Stimulated activated CD8-positive, alpha-beta memory T cell treated with anti-CD3 and anti-CD28 coated beads, Interleukin-7, amount 100 ng/mL, for 4 hours (primary cell): ENCODE measurements around the gene PYGB.
"Not testable (repeated sequence)": the region's sequence is repeated elsewhere in the genome, so short reads cannot be mapped to it uniquely, and the experiment has no call there.

ENCODE experiments used
- DNase-seq, 2 donors: peaks; one replicate each; pipeline ENCODE4 v3.0.0-alpha.2; 2020; ENCODE audit warnings: low read depth in 2 of 2

The PYGB gene

DNA sequence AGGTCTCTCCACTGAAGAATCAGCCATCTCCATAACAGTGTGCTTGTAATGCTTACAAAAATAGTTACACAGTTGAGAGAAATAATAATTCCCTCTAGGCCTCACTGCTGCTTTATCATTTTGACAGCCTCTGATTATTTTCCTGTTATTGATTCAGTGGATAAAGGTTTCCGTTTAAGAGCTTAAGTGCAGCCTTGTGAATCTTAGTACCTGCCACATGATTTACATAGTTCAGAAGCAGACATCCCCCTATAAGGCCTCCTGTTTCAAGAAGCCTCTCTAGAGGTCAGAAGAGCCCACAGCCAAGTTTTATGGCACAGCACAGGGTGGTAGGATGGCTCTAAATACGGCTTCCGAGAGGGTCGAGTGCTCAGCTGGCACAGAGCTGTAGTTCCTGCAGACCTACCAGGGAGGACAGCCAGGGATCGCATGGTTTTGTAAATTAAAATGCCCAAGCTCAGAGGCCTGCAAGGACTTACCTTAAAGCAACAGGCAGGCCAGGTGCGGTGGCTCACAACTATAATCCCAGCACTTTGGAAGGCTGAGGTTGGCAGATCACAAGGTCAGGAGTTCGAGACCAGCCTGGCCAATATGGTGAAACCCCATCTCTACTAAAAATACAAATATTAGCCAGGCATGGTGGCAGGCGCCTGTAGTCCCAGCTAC lies 17.6 kb upstream of the PYGB start:
- DNase-seq, result no peak

GRCh38 chr20:25233016-25233772 lies 14.7 kb upstream of the PYGB start:
- DNase-seq, result no peak

DNA sequence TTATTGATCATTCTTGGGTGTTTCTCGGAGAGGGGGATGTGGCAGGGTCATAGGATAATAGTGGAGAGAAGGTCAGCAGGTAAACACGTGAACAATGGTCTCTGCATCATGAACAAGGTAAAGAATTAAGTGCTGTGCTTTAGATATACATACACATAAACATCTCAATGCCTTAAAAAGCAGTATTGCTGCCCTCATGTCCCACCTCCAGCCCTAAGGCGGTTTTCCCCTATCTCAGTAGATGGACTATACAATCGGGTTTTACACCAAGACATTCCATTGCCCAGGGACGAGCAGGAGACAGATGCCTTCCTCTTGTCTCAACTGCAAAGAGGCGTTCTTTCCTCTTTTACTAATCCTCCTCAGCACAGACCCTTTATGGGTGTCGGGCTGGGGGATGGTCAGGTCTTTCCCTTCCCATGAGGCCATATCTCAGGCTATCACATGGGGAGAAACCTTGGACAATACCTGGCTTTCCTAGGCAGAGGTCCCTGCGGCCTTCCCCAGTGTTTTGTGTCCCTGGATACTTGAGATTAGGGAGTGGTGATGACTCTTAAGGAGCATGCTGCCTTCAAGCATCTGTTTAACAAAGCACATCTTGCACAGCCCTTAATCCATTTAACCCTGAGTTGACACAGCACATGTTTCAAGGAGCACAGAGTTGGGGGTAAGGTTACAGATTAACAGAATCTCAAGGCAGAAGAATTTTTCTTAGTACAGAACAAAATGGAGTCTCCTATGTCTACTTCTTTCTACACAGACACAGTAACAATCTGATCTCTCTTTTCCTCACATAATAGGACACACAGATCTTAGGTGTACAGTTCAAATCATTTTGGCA lies 13.7 kb upstream of the PYGB start:
- DNase-seq, result not testable (repeated sequence)

DNA sequence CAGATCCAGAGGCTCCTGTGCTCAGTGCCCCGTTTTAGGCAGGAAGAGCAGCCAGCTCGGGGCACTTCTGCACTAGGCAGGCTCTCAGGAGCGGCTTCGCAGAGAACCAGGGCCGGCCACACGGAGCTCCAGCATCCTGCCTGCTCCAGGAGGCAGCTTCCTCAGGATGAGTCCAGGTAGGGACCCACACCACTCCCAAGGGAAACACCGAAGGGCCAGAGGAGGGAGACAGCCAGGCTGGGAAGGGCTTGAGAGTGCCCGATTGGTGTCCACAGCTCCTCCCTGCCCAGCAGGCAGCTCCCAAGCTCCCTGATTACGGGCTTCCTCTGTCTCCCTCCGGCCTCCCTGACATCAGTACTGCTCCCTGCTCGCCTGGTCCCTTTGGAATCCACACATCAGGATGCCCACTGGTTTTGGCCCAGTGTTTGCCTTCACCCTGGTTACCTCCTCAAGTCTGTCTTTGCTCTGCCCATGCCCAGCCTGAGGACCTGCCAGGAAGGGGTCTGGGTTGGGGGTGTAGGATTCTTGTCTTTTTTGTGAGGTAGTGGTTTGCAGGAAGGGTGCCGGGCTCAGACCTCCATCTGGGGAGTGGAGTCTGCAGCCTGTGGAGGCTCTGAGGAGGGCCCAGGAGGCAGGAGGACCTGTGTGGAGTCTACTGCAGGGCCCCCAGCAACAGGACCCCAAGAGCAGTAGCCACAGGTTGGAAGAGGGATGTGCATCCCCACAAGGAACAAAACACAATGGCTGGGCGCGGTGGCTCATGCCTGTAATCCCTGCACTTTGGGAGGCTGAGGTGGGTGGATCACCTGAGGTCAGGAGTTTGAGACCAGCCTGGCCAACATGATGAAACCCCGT lies 11.2 kb upstream of the PYGB start:
- DNase-seq, result no peak

DNA sequence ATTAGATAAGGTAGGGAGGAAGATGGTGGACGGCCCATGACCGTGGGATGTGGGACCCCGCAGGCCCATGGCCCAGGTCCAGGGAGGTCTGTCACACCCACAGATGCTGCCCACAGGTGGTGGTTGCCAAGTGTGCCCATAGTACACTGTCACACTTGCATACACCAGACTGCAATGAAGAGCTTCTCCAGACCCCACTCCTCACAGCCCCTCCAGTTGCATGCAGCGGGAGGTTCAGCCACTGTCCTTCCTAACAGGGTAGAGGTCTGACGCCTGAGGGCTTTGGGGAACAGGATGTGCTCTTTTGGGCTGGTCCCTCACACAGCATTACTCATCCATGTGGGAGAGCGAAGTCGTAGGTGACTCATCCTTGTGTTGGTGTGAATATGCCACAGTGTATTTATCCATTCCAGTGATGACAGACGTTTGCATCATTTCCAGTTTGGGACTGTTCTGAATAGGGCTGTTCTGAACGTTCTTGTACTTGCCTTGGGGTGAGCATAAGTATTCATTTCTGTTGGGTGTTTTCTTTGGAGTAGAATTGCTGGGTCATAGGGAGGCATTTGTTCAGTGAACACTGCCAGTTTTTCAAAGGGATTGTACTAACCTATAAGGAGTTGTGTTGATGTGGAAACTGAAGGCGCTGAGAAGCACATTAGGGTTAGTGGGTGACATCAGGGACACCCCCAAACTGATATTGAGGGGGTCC lies 10.1 kb upstream of the PYGB start:
- DNase-seq, result peak; percentile 27 to 32

- no peak for DNase-seq
Observed at GRCh38 chr20:25238319-25239037, 9.4 kb upstream of the PYGB start.

- no peak for DNase-seq
Observed at GRCh38 chr20:25239387-25240370, 8.2 kb upstream of the PYGB start.

DNA sequence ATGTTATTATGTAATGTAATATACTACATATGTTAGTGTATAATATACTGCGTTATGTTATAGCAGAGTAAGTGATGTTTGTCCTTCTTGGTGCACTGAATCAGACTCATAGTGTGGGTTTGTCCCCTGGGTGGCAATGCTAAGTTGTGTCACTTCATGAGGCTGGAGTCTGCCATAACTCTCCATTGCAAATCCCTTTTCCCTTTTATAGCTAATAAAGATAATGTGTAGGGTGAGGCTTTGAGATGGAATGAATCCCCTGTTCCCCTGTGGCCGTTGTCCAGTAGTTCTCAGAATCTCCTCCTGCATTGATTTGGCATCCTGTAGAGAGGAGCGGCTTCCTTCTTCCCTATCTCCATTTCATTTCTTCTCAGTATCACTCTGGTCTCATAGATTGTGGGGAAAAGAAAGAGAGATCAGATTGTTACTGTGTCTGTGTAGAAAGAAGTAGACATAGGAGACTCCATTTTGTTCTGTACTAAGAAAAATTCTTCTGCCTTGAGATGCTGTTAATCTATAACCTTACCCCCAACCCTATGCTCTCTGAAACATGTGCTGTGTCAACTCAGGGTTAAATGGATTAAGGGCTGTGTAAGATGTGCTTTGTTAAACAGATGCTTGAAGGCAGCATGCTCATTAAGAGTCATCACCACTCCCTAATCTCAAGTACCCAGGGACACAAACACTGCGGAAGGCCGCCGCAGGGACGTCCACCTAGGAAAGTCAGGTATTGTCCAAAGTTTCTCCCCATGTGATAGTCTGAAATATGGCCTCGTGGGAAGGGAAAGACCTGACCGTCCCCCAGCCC lies 6.8 kb upstream of the PYGB start:
- not testable (repeated sequence) for DNase-seq

DNA sequence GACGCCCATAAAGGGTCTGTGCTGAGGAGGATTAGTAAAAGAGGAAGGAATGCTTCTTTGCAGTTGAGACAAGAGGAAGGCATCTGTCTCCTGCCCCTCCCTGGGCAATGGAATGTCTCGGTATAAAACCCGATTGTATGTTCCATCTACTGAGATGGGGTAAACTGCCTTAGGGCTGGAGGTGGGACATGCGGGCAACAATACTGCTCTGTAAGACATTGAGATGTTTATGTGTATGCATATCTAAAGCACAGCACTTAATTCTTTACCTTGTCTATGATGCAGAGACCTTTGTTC lies 6.3 kb upstream of the PYGB start:
- not testable (repeated sequence) for DNase-seq

DNA sequence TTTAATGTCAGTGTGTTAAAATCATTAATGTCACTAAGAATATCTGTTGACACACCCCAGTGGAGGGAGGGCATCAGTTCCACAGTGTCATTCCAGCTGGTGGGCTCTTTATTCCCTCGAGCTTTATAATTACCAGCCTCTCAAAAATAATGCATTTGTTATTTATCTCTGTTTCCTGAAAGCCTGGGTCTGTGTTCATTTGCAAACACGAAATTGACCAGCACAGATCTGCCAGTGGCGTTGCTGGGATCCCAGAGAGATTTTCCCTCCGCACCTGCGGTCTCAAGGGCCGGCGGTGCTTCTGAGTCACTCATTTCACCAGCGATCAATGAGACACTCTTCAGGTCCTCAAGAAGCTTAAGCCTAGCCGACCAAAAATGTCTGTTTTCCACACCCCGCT lies 5.7 kb upstream of the PYGB start:
- no peak for DNase-seq

DNA sequence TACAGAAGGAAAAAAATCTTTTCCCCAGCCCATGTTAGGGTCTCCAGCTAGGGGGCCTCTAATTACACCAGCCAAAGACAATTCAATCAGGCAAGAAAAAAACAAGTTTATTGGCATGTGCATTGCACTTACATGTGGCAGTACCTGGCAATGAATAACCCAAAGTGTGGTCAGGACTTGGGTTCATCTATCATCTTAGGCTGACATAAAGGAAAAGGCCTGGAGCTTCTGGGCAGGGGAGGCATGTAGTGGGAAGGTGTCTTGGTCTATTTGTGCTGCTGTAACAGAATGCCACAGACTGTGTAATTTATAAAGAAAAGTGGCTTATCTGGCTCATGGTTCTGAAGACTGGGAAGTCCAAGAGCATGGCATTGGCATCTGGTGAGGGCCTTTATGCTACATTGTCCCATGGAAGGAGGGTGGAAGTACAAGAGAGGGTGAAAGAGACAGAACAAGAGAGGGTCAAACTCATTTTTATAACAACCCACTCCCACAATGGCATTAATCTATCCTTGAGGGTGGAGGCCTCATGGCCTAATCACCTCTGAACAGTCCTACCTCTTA lies 4.4 kb upstream of the PYGB start:
- DNase-seq, result no peak

- DNase-seq, result no peak
Observed at GRCh38 chr20:25244976-25245375, 2.9 kb upstream of the PYGB start.

DNA sequence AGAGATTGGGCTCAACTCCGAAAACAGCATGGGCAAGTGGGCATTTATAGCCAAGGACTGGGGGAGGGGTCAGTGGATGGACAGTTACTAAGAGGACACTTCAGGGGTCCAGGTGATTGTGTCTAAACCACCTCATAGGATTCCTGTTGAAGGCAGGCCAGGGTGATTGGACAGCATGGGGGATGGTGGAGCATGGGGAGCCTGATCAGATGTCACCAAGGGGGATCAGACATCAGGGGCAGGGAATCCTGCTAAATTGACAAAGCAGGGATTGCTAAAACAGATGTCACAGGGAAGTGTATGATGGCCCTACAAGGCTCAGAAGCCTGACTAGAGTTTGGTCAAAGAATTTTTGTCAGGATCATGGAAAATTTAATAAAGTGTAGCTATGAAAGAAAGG lies 2.4 kb upstream of the PYGB start:
- no peak for DNase-seq

- DNase-seq, result no peak
Observed at GRCh38 chr20:25246182-25246999, 1.5 kb upstream of the PYGB start.

GRCh38 chr20:25247000-25247517 lies 826 bp upstream of the PYGB start:
- DNase-seq, result no peak

- no peak for DNase-seq
Observed at GRCh38 chr20:25247518-25247955, 348 bp upstream of the PYGB start.

DNA sequence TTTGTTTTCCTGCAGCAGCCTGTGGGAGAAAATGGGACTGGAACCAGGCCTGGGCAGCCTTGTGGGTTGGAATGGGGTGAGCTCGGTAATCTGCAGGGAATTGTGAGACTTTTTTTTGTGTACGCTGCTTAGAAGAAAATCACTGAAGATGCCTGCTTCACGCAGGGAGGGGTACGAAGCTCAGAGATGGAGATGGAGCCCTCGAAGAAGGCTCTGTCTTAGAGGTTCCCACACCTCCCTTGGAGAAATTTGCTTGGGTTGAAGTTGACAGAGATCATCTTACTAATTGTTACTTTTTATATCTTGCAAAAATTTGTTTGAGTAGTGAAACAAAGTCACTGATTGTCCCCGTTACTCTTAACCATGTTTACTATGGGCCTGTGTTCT lies 894 bp downstream of the PYGB start:
- DNase-seq, result no peak
